Activated CD8-positive, alpha-beta T cell treated with anti-CD3 and anti-CD28 coated beads for 36 hours (primary cell): ENCODE measurements around the gene CLIC6. TPM values are rescaled to one million over a fixed set of nuclear protein-coding genes. Genes with fewer than 3 reads are reported as not detected.

ENCODE experiments used
- ATAC-seq: fragments of 200-7000 bp; cut with Tn5 transposase; one replicate; pipeline ENCODE4 v1.10.0; 2021; ENCODE audit warnings: mild to moderate bottlenecking, moderate library complexity
- CTCF ChIA-PET: fragments of 350-600 bp; sonication (Branson Sonifier 250); formaldehyde crosslinking; loops from one replicate; lab custom pipeline; 2021; ENCODE audit warnings: antibody characterized with exemption; lab: Charles Lee
- POLR2A ChIA-PET: fragments of 350-600 bp; sonication (Branson Sonifier 250); formaldehyde crosslinking; loops from one replicate; lab custom pipeline; 2021; ENCODE audit warnings: antibody characterized with exemption; lab: Charles Lee
- DNase-seq: peaks from one replicate; pipeline ENCODE4 v3.0.0-alpha.2; 2020
- H3K27ac Mint-ChIP-seq: one replicate; pipeline ENCODE4 v1.8.0; 2021; ENCODE audit warnings: mild to moderate bottlenecking, mixed read lengths
- H3K27me3 Mint-ChIP-seq: one replicate; pipeline ENCODE4 v1.8.0; 2021; ENCODE audit warnings: mixed read lengths
- H3K36me3 Mint-ChIP-seq: one replicate; pipeline ENCODE4 v1.8.0; 2021; ENCODE audit warnings: low read depth, mixed read lengths
- H3K4me1 Mint-ChIP-seq: one replicate; pipeline ENCODE4 v1.8.0; 2021; ENCODE audit warnings: low read depth, mixed read lengths
- H3K4me3 Mint-ChIP-seq: one replicate; pipeline ENCODE4 v1.8.0; 2021; ENCODE audit warnings: mild to moderate bottlenecking, moderate library complexity, mixed read lengths
- H3K9me3 Mint-ChIP-seq: one replicate; pipeline ENCODE4 v1.8.0; 2021; ENCODE audit warnings: mixed read lengths
- intact Hi-C: fragments of 100-400 bp; cut with micrococcal nuclease; formaldehyde crosslinking; loops from one replicate; pipeline ENCODE4 v1.10.0; 2022
- total RNA-seq, 2 experiments: library from RNA; stranded (reverse); gene quantifications; one replicate each; pipeline ENCODE4 v1.2.3, GENCODE V29; 2021
- TF ChIP-seq, protein P1 (sequence below): fragments of 200-600 bp; IDR thresholded peaks from one replicate; pipeline ENCODE4 v1.8.0; 2022; ENCODE audit warnings: antibody characterized with exemption, mild to moderate bottlenecking

The CLIC6 gene
- total RNA-seq, 2 experiments from 2014 or later, result 0.54 to 0.58 TPM

DNA sequence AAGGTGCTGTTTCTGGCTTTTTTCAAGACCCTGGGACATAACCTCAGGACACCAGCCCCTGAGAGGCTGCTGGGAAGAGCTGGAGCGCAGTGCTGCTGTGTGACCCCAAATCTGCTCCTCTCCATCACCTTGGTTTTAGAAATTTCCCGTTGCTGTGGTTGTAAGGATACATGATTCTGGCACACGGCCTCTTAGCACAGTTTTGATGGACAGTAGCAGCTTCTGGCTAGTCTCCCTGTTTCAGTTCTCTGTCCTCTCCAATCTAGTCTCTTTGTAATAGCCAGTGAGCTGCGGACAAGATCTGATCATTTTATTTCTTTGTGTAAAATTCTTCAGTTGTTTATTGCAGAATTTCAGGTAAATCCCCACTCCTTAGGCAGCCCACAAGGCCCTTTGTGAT is 3.1 kb downstream of the CLIC6 start:
- intact Hi-C loops, result no loop called here
- Mint-ChIP-seq H3K4me1 (peaks cover 9% of the 10 kb centered on the region), H3K4me3 (no peak overlapping the region), H3K27me3 (peaks cover 44% of the 10 kb centered on the region), H3K36me3 (no peaks in the 10 kb centered on the region), H3K27ac (no peak overlapping the region), H3K9me3 (no peaks in the 10 kb centered on the region)
- POLR2A ChIA-PET, result no interaction called here
- TF ChIP-seq, protein P1, sequence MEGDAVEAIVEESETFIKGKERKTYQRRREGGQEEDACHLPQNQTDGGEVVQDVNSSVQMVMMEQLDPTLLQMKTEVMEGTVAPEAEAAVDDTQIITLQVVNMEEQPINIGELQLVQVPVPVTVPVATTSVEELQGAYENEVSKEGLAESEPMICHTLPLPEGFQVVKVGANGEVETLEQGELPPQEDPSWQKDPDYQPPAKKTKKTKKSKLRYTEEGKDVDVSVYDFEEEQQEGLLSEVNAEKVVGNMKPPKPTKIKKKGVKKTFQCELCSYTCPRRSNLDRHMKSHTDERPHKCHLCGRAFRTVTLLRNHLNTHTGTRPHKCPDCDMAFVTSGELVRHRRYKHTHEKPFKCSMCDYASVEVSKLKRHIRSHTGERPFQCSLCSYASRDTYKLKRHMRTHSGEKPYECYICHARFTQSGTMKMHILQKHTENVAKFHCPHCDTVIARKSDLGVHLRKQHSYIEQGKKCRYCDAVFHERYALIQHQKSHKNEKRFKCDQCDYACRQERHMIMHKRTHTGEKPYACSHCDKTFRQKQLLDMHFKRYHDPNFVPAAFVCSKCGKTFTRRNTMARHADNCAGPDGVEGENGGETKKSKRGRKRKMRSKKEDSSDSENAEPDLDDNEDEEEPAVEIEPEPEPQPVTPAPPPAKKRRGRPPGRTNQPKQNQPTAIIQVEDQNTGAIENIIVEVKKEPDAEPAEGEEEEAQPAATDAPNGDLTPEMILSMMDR, result no peak
- no peak for DNase-seq
- ATAC-seq, result no peak
- CTCF ChIA-PET, result interaction anchor here (1.0 to 1.3 kb wide), 3 partner anchors 10 to 213 kb away, joined by 3 read pairs; no protein-coding TSS in a partner anchor

DNA sequence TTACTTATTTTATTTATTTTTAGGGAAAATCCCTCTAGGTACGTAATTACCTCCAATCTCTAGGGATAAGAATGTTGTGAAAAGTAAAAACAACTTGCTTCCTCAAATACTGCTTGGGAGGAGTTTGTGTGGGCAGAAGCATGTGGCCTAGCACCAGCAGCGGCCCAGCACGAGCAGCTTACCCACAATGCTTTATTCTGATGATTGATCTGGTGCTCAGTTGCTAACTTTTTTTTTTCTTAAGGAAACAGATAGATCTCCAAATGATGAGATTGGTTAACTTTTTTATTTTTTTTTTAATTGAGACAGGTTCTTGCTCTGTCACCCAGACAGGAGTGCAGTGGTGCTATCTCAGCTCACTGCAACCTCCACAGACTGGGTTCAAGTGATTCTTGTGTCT is 4.2 kb downstream of the CLIC6 start:
- Mint-ChIP-seq H3K4me1 (peaks cover 9% of the 10 kb centered on the region), H3K27me3 (peaks cover 38% of the 10 kb centered on the region), H3K4me3 (no peak overlapping the region), H3K36me3 (no peaks in the 10 kb centered on the region), H3K9me3 (no peaks in the 10 kb centered on the region), H3K27ac (no peak overlapping the region)
- intact Hi-C loops, result no loop called here
- CTCF ChIA-PET, result interaction anchor here (1.6 kb wide), 1 partner anchor 41 kb away, joined by 4 read pairs; no protein-coding TSS in a partner anchor
- POLR2A ChIA-PET, result no interaction called here
- DNase-seq (no peak), ATAC-seq (no peak)
- TF ChIP-seq, protein P1, result no peak

DNA sequence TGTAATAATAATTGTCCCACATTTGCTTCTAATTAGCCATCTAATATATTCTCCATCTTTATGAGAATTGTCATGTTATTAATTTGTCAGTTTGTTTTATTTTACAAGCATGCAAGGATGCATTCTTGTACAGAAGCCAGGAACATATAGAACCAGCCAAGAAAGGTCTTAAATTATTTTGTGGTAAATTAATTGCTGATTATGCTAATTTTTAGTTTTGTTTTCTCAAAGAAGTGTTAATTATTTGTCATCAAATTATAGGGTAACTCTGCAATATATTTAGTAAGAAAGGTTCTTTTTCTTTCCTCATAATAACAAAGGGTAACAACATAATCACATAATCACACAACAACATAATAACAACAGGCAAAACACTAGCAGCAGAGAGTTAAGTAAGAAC is 5.7 kb downstream of the CLIC6 start:
- peaks cover 4% of the 10 kb centered on the region for H3K4me1 Mint-ChIP-seq
- no peak overlapping the region for H3K4me3 Mint-ChIP-seq
- TF ChIP-seq, protein P1, result no peak
- H3K27me3 Mint-ChIP-seq, result peaks cover 30% of the 10 kb centered on the region
- ATAC-seq, result no peak
- ChIA-PET POLR2A (no interaction called here), CTCF (interaction anchor here (0.9 to 1.6 kb wide), 2 partner anchors 19 kb away, joined by 3 to 5 read pairs; no protein-coding TSS in a partner anchor)
- intact Hi-C loops, result no loop called here
- DNase-seq, result no peak
- H3K27ac Mint-ChIP-seq, result no peak overlapping the region
- no peaks in the 10 kb centered on the region for H3K9me3 Mint-ChIP-seq
- no peaks in the 10 kb centered on the region for H3K36me3 Mint-ChIP-seq

DNA sequence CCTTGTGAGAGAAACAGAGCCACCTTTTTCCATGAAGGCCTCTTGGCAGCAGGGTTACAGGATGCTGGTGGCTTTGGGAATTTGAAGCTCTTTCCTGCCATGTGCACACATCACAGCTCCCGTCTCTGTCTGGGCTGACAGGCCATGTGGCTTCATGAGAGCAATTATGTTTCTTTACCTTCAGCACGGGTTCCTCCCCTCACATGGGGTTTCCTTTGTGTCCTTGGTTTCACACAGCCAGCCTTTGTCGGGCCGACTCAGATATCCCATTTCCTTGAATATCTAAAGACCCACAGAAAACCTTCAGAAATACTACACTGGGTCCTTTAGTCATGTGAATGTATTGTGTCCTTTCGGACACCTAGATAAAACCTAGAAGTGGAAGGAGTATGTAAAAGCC is 7.1 kb downstream of the CLIC6 start:
- TF ChIP-seq, protein P1, result no peak

DNA sequence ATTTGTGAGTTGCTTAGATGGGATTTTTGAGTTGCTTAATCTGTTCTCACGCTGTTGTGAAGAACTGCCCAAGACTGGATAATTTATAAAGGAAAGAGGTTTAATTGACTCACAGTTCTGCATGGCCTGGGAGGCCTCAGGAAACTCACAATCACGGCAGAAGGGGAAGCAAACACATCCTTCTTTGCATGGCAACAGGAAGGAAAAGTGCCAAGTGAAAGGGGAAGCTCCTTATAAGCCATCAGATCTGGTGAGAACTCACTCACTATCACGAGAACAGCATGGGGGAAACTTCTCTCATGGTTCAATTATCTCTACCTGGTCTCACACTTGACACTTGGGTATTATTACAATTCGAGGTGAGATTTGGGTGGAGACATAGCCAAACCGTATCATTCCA is 10.3 kb downstream of the CLIC6 start:
- Mint-ChIP-seq H3K4me1 (no peaks in the 10 kb centered on the region), H3K27me3 (peaks cover 5% of the 10 kb centered on the region), H3K4me3 (no peak overlapping the region), H3K36me3 (no peaks in the 10 kb centered on the region), H3K9me3 (peaks cover 8% of the 10 kb centered on the region), H3K27ac (no peak overlapping the region)
- ATAC-seq (no peak), DNase-seq (no peak)
- ChIA-PET CTCF (no interaction called here), POLR2A (no interaction called here)
- TF ChIP-seq, protein P1, result no peak
- intact Hi-C loops, result no loop called here

More for the DNA sequence above, 7.1 kb downstream of the CLIC6 start:
- no peaks in the 10 kb centered on the region for H3K9me3 Mint-ChIP-seq
- peaks cover 4% of the 10 kb centered on the region for H3K4me1 Mint-ChIP-seq
- no peak overlapping the region for H3K27ac Mint-ChIP-seq
- DNase-seq, result no peak
- intact Hi-C loops, result no loop called here
- no peak for ATAC-seq
- POLR2A ChIA-PET, result no interaction called here
- no peaks in the 10 kb centered on the region for H3K36me3 Mint-ChIP-seq
- H3K4me3 Mint-ChIP-seq, result no peak overlapping the region
- CTCF ChIA-PET, result interaction anchor here (1.6 kb wide), 1 partner anchor 17 kb away, joined by 5 read pairs; no protein-coding TSS in a partner anchor
- H3K27me3 Mint-ChIP-seq, result peaks cover 27% of the 10 kb centered on the region
